KG1 (cell line): Measurements from ENCODE around the gene ZBTB45.
"Not testable (repeated sequence)": the region's sequence is repeated elsewhere in the genome, so short reads cannot be mapped to it uniquely, and the experiment has no call there.

Experiments
- DNase-seq: peaks from one replicate; lab custom pipeline; 2025; lab: John Stamatoyannopoulos, UW

Gene ZBTB45

DNA sequence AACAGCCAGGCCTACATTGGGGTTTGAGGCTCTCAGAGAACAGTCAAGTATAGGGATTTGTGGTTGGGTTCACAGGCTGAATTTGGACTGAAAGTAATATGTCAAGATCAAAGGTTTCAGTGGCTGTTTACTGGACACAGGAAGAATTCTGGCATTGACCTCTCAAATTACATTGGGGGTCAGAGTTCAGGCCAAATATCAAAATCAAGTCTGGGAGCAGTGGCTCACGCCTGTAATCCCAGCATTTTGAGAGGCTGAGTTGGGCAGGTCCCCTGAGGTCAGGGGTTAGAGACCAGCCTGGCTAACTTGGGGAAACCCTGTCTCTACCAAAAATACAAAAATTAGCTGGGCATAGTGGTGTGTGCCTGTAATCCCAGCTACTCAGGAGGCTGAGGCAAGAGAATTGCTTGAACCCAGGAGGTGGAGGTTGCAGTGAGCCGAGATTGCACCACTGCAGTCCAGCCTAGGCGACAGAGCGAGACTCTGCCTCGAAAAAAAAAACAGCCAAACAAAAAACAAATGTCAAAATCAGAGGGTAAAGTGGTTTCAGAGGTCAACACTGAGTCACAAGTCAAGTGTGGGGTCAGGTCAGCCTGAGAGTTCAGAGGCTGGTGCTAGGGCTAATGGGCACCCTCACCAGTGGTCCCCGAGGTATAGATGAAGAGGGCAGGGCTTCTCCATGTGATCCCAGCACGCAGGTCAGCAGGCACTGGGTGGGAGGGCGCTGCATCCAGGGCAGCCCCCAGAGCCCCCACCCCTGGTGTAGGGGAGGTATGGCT, 9.3 kb downstream of the ZBTB45 start:
- no peak for DNase-seq

DNA sequence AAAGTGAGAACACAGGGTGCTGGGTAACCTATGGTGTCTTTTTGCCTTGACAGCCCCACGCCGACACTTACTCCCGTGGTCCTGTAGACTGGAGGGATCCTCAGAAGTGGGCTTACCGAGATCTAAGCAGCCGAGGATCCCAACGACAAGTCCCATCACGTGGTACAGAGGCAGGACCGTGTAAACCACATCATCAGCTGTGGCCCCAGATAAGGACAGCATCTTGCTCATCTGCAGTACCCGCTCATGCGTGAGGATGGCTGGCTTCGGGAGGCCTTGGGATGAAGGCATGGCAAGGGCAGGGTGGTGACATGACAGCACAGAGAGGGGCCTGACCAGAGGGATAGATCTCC, 9.9 kb downstream of the ZBTB45 start:
- DNase-seq = no peak

DNA sequence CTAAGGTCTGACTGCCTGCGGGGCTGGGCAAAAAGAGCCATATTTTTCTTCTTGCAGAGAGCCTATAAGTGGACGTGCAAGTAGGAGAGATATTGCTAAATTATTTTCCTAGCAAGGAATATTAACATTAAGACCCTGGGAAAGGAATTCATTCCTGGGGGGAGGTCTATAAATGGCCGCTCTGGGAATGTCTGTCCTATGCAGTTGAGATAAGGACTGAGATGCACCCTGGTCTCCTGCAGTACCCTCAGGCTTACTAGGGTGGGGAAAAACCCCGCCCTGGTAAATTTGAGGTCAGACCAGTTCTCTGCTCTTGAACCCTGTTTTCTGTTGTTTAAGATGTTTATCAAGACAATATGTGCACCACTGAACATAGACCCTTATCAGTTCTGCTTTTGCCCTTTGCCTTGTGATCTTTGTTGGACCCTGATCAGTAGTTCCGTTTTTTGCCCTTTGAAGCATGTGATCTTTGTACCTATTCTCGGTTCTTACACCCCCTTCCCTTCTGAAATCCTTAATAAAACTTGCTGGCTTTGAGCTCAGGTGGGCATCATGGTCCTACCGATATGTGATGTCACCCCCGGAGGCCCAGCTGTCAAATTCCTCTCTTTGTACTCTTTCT, 11.9 kb downstream of the ZBTB45 start:
- DNase-seq = not testable (repeated sequence)

DNA sequence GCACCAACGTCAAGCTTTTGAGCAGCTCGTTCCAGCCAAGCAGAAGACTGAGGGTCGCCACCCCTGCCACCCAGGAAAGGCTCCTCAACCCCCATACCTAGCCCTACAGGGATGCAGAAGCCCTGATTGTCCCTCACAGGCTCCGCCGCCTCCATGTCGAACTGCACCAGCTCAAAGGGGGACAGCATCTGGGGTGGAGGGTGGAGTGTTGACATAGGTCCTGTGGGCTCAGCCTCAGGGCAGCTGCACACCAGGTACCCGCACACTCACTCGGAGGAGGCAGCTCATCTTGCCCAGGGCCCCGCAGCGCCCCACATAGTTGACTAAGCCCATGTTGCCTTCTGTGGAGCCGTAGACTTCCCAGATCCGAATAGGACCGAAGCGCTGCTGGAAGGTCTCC, 19.4 kb downstream of the ZBTB45 start:
- no peak for DNase-seq

DNA sequence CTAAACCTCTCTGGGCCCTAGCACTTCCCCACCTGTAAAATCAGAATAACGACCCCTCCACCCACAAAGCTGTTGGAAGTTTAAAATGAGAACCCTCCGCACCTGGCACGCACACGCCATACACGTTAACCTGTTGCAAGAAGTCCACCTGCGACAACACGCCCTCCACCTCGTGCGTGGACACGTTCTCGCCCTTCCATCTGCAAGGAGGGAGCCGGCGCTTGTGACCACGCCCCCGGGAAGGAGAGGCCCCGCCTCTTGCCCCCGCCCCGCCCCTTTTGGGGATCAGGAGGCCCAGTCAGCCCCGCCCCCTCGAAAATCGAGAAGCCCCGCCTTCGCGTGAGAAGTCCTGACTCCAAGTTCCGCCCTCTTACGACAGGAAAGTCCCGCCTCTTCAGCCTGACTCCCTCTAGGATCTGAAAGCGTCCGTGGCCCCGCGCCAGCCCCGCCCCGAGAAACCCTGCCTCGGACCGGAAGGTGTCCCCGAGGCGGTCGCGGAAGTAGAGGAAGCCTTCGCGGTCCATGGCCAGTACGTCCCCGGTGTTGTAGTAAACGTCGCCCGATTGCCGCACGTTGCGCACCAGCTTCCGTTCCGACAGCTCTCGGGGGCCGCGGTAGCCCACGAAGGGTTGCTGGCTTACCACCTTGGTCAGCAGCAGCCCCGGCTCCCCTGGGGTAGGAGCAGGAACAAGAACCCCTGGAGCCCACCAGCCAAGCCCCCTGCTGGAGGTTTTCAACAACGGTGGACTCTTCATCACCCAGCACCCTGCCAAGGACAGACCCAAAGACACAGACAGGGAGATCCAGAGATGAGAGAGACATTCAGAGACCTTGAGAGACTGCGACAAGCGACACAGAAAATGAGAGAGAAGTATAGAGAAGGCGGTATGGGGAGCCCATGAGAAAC, 20.3 kb downstream of the ZBTB45 start:
- peak; percentile 92 for DNase-seq

DNA sequence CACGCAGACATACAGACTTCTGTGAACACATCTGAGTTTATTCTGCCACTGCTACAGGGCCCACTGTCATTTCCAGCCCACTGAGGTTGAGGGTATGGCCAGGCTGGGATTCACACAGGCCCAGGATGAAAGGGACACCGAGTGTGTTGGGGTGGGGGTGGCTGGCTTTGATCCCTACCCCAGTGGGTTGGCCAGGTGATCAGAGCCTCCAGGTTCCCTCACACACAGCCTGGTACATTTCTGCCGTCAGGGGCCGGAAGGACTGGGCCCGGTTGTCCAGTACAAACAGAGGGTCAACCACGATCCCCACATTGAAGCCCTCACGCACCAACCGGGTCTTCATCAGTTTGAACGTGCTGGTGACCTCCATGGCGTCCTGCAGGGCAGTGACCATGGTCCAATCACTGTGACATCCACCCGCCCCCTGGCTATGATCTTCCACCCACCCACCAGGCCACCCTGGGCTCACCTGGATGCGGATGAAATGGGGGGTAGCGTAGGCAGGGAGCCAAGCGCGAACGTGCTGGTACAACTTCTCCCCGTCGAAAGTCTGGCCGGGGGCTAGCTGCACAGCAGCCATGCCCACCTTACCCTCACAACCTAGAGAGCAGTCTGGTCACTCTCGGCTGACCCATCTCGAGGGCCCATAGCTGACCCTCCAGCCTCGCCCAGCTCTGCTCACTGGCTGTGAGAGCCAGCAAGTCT, 21.1 kb downstream of the ZBTB45 start:
- DNase-seq = no peak

DNA sequence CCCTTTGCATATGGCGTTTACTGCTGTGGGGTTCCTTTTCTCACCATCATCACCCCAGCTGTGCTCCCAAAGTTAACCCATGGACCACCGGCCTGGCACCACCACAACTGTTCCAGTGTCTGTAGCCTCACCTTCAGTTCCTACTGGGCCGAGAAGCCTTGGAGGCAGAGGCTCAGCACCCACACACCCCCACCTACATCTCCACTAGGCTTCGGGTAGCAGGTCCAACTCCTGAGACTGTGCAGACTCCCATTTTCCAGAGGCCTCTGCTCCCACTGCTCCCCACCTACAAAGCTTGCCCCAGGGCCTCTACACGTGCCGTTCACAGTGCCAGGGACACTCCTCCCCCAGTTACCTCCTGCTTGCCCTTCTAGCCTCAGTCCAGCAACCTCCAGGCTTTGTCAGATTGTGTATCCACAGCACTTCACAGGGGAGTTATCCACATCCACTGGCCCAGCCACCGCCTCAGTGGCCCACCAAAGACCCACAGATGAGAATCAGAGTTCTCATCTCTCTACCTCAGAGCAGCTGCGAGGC, 21.9 kb downstream of the ZBTB45 start:
- no peak for DNase-seq

DNA sequence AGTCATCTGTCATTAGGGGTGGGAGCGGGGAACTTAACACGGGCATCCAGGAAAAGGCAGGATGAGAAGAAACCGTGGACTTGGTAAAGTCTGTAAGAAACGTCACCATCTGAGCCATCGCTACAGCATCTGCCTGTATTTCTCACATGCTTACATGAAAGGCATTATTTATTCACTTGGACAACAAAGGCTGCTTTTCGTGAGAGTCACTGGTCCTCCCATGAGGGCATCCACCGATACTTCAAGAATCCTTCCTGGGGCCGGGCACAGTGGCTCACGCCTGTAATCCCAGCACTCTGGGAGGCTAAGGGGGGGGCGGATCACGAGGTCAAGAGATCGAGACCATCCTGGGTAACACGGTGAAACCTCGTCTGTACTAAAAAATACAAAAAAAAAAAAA, 27.3 kb downstream of the ZBTB45 start:
- DNase-seq = no peak

DNA sequence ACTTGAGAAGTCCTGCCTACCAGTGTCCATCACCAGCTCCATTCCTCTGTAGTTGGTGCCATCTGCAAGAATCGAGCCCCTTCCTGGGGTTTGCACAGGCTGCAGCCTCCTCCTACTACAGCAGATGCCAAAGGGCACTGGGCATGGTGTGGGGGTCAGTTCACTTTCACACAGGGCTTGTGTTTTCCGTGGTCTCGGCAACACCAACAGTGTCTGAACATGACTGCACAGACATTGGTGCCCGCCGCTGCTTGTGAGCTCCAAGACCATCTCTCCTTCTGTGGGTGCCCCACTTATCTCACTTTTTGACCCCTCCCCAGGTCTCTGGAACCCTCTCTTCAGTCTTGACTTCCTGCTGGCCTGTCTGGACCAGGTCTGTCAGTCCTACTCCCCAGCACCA, 28.2 kb downstream of the ZBTB45 start:
- no peak for DNase-seq

DNA sequence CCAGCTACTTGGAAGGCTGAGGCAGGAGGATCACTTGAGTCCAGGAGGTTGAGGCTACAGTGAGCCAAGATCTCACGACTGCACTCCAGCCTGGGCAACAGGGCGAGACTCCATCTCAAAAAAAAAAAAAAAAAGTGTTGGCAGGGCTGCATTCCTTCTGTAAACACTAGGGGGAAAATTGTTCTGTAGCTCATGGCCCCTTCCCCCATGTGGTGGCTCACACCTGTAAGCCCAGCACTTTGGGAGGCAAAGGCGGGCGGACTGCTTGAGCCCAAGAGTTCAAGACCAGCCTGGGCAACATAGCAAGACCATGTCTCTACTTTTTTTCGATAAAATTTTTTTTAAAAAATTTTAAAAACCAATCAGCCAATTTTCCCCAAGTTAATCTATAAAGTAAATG, 35.3 kb downstream of the ZBTB45 start:
- not testable (repeated sequence) for DNase-seq

DNA sequence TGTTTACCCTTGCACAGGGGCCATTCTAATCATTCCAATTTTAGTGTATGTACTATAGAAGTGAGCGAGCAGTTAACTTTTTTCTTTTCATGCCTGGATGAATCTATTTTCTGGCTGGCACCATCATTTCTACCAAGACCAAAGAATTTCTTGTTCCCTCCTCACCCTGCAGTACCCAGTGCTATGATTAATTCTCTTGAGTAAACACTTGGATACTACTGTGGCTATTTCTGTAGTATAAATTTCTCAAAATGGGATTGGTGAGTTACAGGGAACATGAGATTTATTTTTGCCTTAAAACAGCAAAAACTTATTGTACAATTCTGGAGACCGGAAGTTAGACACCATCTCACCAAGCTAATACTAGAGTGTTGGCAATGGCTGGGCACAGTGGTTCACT, 35.8 kb downstream of the ZBTB45 start:
- DNase-seq = no peak

DNA sequence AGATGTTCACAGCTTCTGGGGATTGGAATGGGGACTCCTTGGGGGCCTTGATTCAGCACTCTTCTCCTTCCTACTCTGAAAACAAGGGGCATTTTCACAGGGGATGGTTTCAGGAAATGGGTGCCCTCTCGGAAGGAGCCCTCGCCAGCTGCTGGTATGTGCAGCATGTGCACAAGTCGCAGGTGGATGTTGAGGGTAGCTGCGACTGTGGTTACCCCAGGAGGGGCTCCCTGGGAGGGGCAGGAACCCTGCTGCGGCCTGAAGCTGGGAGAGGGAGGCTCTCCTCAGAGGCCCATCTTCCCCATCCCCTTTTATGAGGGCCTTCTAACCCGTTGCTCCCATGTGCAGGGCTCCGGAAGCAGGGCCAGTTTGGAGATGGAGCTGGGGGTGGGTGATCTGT, 37.2 kb downstream of the ZBTB45 start:
- no peak for DNase-seq

DNA sequence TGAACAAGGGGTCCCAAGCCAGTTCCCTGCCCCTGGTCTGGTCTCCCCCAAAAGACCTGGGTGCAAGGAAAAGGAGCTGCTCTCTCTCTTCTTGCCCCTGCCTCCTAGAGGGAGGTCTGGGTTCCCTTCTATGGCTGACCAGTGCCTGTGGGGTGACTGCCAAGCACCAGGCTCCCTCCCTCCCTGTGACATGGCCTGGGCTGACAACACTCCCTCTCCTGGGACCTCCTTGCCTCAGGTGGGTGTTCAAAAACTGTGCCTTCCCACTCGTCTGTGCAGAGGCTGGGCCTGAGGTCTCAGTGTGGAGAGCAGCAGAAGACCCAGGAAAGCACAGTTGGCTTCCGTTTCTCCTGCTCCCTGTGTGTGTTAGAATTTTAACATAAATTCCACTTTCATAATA, 38.8 kb downstream of the ZBTB45 start:
- DNase-seq = no peak

DNA sequence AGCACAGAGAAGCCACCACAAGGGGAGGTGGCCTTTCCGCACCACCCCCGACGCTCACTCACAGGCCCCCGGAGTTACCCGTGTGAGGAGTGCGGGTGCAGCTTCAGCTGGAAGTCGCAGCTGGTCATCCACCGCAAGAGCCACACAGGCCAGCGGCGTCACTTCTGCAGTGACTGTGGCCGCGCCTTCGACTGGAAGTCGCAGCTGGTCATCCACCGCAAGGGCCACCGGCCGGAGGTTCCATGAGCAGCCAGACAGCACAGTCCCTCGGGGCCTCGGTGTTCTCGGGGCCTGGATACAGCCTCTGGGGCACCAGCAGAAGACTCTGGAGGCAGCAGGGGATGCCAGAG, 39.2 kb downstream of the ZBTB45 start:
- DNase-seq = no peak

DNA sequence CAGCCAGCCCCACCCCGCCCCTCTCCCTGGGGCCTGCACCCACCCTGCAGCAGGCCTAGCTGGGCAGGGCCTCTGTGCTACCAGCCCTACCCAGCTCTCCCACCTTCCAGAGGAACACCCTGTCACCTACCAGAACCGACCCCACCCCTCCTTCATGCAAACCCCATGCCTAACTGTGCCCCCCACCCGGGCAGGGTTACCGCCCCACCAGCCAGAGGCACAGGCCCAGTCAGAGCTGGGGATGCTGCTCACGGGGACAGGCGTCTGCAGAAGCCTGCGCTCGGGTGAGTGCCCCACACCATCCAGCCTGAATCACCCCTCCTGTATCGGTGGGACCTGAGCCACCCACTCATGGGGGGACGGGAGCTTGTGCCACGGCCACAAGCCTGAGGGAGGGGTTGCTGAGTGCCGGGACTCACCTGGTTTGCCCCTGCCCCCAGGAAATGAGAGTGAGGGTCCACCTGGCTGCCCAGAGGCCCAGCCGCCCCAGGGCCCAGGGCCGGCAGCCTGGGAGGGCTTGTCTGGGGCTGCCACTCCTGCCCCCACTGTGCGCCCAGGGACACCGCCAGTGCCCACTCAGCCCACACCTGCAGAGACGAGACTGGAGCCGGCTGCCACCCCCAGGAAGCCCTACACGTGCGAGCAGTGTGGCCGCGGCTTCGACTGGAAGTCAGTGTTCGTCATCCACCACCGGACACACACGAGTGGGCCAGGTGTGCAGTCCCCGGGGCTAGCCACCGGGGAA, 39.7 kb downstream of the ZBTB45 start:
- DNase-seq = no peak

DNA sequence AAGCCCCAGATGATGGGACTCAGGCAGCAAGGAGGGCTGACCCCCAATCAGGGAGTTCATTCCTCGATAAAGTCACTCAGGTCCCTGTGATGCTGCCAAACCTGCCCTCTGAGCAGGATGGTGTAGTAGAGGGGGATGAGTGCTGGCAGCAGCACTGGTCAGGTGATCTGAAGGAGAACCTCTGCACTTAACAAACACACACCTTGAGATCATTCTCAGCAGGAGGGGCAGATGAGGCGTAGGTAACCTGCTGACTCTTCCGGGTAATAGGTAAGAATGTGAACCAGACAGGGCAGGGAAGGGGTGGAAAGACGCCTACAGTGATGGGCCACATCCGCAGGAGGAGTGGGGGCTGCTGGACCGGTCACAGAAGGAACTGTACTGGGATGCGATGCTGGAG, 40.3 kb downstream of the ZBTB45 start:
- DNase-seq = no peak

DNA sequence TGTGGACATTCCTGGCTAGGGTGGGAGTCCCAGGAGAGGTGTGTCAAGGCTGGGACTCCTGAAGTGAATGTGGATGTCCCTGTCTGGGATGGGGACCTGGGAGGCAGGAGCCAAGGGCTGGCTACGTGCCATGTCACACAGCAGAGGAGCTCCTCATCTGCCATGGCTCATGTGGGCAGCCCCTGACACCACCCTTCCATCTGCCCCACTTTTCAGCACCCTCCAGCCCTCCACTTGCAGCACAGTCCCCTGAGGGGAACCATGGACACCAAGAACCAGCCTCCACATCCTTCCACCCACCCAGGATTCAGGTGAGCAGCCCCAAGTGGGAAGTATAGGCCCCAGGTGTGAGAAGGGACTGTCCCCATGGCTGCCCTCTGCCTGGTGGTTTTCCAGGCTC, 41.7 kb downstream of the ZBTB45 start:
- DNase-seq = no peak

DNA sequence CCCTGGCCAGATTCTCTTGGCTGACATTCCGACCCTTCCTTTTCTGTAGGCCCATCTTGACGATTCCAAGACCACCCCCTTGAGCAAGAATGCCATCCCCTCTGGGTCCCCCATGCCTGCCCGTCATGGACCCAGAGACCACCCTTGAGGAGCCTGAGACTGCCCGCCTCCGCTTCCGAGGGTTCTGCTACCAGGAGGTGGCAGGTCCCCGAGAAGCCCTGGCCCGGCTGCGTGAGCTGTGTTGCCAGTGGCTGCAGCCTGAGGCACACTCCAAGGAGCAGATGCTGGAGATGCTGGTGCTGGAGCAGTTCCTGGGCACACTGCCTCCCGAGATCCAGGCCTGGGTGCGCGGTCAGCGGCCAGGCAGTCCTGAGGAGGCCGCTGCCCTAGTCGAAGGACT, 42.5 kb downstream of the ZBTB45 start:
- no peak for DNase-seq

DNA sequence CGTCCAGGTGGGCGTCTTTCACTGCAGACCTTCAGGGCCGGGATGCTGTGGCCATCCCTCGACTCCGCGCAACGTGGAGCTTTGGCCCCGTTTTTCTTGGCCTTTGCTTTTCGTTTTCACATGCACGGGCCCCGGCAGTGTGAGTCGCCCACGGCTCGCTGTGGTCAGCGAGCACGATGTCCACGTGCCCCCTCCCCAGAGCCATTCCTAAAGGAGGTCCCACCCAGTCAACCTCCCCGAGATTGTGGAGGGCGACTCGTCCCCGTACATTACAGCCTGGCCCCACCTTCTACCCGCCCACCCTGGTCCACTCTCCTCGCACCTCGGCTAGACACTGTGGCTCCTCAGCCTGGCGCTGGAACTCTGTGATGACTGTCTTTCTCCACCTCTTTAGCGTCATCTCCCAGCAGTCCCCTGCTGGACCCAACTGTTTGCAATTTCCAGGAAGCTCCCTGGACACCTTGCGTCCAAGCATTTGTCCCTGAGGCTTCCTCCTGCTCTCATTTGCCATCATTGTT, 43.1 kb downstream of the ZBTB45 start:
- DNase-seq = no peak

DNA sequence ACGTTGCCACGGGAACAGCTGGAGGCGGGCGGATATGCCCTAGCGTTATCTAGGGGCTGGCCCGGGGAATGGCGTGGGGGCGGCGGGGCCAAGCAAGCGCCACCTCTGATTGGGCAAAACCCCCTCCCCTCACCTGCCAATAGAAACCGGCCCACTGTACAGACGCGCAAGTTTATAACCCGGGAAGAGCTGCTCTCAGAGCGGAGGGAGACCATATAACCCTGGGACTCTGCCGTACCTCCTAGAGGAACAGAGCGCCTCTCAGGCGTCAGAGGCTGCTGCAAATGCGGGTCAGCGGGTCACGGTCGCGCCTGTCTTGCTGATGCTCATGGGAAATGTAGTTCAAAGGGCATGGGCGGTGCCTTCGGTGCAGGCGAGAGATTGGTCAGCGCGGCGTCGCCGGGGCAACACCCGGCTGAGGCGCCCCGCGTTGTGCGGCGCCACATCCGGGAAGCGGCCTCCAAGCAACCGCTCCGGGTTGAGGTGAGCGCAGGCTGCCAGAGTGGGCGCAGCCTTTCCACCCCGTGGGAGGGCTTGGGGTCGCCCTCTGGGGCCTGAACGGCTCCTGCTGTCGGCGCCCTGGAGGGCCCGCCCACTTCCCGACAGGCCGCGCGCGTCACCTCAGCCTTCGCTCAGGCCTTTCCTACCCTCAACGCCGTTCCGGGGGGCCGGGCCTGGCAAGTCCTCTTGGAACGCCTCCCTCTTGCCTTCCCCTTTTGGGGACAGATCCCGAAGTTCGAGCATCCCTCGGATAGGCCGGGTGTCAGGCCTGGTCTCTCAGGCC, 43.7 kb downstream of the ZBTB45 start, which contains the start of gene ZNF446:
Gene ZNF446, plus strand, starts transcription at position 639 of the 784 bp plus-strand sequence. CDS start 867 bp downstream, outside the sequence.
- peak; percentile 99 for DNase-seq
